Nephron (organoid): ENCODE results near the gene DMBT1.

Source experiments
- H3K27ac Mint-ChIP-seq, 3 experiments: 2 replicates each; pipeline ENCODE4 v1.8.0; 2020; ENCODE audit warnings: mixed read lengths in 3 of 3, mild to moderate bottlenecking in 2 of 3, moderate library complexity in 1 of 3
- H3K27me3 Mint-ChIP-seq: 2 replicates; pipeline ENCODE4 v1.8.0; 2021; ENCODE audit warnings: low read depth, mild to moderate bottlenecking, moderate library complexity, mixed read lengths
- H3K36me3 Mint-ChIP-seq: 2 replicates; pipeline ENCODE4 v1.8.0; 2020; ENCODE audit warnings: low read depth, mixed read lengths
- H3K4me1 Mint-ChIP-seq: 2 replicates; pipeline ENCODE4 v1.8.0; 2020; ENCODE audit warnings: mixed read lengths
- H3K4me3 Mint-ChIP-seq, 3 experiments: 2 replicates each; pipeline ENCODE4 v1.8.0; 2020; ENCODE audit warnings: mild to moderate bottlenecking in 3 of 3, mixed read lengths in 3 of 3, moderate library complexity in 2 of 3
- H3K9me3 Mint-ChIP-seq: 2 replicates; pipeline ENCODE4 v1.8.0; 2020; ENCODE audit warnings: mixed read lengths
- TF ChIP-seq, protein P1 (sequence below), 3 experiments: fragments of 200-600 bp; sonication (generic); IDR thresholded peaks; one replicate each; pipeline ENCODE4 v1.5.0; 2021; ENCODE audit warnings: antibody characterized with exemption in 3 of 3; ENCODE audit not compliant: unreplicated experiment in 3 of 3

Gene DMBT1

DNA sequence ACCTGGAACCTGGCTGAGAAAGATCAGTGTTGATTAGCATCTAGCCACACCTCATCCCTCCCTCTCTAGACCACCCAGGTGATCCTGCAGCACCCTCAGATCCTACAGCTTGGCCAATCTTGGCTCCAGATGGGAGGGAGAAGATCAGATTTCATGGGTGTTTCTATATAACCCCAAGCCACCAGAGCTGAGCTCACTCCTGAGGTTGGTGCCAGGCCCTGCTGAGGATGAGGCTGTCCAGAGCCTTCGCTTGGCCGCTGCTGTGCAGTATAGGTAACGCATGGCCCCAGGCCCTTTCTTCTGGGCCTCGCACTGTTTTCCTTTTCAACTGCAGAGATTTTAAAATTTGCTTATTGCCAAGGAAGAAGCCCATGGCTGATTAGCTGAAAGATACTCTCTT is 112.1 kb downstream of the DMBT1 start:
- Mint-ChIP-seq H3K36me3 (no peaks in the 10 kb centered on the region), H3K4me3 (no peak overlapping the region), H3K27ac (no peak overlapping the region), H3K9me3 (no peaks in the 10 kb centered on the region), H3K27me3 (peaks cover 31% of the 10 kb centered on the region), H3K4me1 (no peaks in the 10 kb centered on the region)
- TF ChIP-seq, protein P1, sequence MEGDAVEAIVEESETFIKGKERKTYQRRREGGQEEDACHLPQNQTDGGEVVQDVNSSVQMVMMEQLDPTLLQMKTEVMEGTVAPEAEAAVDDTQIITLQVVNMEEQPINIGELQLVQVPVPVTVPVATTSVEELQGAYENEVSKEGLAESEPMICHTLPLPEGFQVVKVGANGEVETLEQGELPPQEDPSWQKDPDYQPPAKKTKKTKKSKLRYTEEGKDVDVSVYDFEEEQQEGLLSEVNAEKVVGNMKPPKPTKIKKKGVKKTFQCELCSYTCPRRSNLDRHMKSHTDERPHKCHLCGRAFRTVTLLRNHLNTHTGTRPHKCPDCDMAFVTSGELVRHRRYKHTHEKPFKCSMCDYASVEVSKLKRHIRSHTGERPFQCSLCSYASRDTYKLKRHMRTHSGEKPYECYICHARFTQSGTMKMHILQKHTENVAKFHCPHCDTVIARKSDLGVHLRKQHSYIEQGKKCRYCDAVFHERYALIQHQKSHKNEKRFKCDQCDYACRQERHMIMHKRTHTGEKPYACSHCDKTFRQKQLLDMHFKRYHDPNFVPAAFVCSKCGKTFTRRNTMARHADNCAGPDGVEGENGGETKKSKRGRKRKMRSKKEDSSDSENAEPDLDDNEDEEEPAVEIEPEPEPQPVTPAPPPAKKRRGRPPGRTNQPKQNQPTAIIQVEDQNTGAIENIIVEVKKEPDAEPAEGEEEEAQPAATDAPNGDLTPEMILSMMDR (IDR thresholded peaks at IDR 0.05; ENCODE audit: unreplicated experiment in 3 of 3) = no peak

DNA sequence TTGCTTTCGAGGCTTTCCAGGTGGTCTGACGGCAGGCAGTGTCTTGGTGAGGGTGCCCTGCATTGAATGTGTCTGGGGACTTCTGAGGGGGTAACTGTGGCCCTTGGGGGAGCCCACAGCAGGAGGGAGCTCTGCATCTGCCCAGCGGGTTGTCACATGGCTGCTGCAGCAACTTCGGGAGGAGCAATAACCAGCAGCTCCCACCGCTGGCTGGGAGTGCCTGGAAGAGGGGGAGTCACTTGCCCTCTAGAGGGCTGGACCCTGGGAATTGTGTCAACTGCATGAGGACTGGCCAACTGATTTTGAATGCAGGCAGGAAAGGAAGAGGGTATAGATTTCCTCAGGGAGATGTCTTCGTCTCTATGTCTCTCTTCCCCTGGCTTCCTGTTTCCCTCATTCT is 112.7 kb downstream of the DMBT1 start:
- TF ChIP-seq, protein P1 (IDR thresholded peaks at IDR 0.05; ENCODE audit: unreplicated experiment in 3 of 3) = no peak
- H3K4me1 Mint-ChIP-seq = no peaks in the 10 kb centered on the region
- peaks cover 31% of the 10 kb centered on the region for H3K27me3 Mint-ChIP-seq
- no peaks in the 10 kb centered on the region for H3K9me3 Mint-ChIP-seq
- no peak overlapping the region for H3K27ac Mint-ChIP-seq
- no peaks in the 10 kb centered on the region for H3K36me3 Mint-ChIP-seq
- no peak overlapping the region for H3K4me3 Mint-ChIP-seq

DNA sequence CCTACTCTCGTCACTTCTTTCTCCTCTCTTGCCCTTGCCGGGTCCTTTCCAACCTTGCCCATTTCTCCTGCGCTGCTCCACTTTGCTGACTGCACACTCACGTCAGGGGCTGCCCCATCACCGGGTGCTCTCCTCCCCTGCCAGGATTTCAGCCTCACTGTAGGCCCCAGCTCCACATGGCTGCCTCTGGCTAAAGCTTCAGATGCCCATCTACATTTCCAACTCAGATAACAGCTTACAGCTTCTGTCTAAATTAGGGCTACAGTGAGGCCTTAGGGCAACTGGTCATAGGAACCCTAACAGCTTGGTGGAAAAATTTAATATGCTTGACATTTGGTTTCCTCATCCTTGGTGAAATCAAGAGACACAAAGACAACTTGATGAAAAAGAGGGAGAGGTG is 113.2 kb downstream of the DMBT1 start:
- H3K9me3 Mint-ChIP-seq = no peaks in the 10 kb centered on the region
- peaks cover 35% of the 10 kb centered on the region for H3K27me3 Mint-ChIP-seq
- TF ChIP-seq, protein P1 (IDR thresholded peaks at IDR 0.05; ENCODE audit: unreplicated experiment in 3 of 3) = no peak
- no peak overlapping the region for H3K4me3 Mint-ChIP-seq
- no peaks in the 10 kb centered on the region for H3K4me1 Mint-ChIP-seq
- H3K27ac Mint-ChIP-seq = no peak overlapping the region
- H3K36me3 Mint-ChIP-seq = no peaks in the 10 kb centered on the region

DNA sequence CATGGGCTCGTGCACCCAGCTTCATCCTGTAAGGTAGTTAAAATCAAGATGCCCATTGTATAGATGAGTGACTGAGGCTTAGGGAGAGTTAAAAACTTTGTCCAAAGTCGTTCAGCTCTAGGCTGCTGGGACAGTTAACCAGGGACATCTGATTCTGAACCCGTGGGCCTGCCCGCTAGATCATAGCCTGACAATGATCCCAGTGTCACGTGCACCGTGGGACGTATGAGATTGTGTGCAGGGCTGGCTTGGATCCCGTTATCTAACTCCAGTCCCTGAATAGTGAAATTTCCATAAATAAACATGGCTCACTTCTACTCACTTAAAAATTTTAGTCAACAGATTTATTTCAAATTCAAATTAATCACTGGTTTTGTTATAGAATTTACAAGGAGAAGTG is 114.2 kb downstream of the DMBT1 start:
- Mint-ChIP-seq H3K9me3 (no peaks in the 10 kb centered on the region), H3K4me3 (no peak overlapping the region), H3K27ac (no peak overlapping the region), H3K27me3 (peaks cover 32% of the 10 kb centered on the region), H3K4me1 (no peaks in the 10 kb centered on the region), H3K36me3 (no peaks in the 10 kb centered on the region)
- TF ChIP-seq, protein P1 (IDR thresholded peaks at IDR 0.05; ENCODE audit: unreplicated experiment in 3 of 3) = no peak

DNA sequence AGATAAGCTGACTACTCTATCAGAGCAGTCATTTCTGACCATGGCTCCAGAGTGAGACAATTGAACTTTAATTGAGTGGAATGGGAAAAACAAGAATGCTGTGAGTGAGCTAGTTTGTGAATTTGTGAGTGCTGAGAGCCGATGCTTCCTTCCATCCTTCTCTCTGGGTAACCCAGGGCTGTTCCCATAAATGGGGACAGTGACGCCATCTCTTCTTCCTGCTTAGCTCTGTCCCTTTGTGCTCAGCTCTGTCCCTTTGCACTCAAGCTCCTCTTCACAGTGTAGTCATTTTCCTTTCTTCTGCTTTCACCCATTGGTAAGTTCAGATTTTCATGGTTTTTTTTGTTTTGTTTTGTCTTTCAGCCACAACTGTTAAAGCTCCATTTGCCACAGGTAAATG is 114.7 kb downstream of the DMBT1 start:
- Mint-ChIP-seq H3K4me1 (no peaks in the 10 kb centered on the region), H3K9me3 (no peaks in the 10 kb centered on the region), H3K36me3 (no peaks in the 10 kb centered on the region), H3K4me3 (no peak overlapping the region), H3K27me3 (peaks cover 30% of the 10 kb centered on the region), H3K27ac (no peak overlapping the region)
- TF ChIP-seq, protein P1 (IDR thresholded peaks at IDR 0.05; ENCODE audit: unreplicated experiment in 3 of 3) = no peak

DNA sequence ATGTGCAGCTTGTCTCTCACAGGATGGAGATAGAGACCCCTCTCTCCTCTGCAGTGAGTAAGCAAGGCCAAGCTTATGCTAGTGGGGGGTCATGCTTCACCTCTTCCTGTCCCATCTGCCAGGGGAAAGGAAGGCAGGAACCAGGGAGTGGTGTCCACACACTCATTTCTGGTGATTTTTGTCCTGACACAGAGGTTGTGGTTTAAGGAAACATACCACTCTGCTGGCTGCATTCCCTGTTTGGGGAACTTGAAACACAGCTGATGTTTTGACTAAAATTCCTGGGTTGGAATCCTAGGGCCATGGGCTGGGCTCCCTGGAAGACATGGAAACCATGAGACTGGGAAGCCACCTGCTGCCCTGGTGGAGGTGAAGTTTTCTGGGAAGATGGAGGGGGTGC is 117.7 kb downstream of the DMBT1 start:
- TF ChIP-seq, protein P1 (IDR thresholded peaks at IDR 0.05; ENCODE audit: unreplicated experiment in 3 of 3) = no peak
- Mint-ChIP-seq H3K36me3 (no peaks in the 10 kb centered on the region), H3K4me3 (no peak overlapping the region), H3K4me1 (no peaks in the 10 kb centered on the region), H3K9me3 (no peaks in the 10 kb centered on the region), H3K27ac (no peak overlapping the region), H3K27me3 (peaks cover 22% of the 10 kb centered on the region)
